GM19043 (cell line): ENCODE data around the gene TRERF1.

Source experiments
- ATAC-seq: cut with Tn5 transposase; IDR thresholded peaks from one replicate; pipeline ENCODE4 v1.9.1; 2021; ENCODE audit warnings: low read depth; ENCODE audit not compliant: unreplicated experiment

Gene TRERF1

DNA sequence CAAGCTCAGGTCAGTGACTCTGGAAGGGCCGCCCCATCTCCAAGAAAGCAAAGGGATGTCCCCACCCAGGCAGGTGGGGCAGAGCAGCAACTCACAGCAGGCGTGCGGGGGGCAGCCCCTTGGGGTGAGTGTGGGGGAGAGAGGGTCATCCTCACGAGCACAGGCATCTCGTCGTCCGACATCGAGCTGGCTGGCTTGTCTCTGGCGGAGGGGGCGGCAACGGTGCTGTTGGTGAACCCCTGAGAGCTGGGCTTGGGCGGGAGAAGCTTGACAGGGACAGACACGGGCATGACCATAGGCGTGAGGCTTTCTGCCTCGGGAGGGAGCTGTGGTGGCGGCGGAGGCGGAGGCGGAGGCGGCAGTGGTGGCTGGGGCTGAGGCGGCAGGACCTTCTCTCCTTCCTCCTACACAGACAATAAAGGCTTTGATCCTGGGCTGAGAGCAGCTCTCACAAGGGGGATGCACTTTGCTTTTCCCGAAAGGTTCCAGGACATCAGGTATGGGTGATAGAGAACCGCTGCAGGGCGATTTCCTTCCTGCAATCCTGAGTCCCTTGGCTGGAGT lies 188.5 kb downstream of the TRERF1 start:
- no peak for ATAC-seq

DNA sequence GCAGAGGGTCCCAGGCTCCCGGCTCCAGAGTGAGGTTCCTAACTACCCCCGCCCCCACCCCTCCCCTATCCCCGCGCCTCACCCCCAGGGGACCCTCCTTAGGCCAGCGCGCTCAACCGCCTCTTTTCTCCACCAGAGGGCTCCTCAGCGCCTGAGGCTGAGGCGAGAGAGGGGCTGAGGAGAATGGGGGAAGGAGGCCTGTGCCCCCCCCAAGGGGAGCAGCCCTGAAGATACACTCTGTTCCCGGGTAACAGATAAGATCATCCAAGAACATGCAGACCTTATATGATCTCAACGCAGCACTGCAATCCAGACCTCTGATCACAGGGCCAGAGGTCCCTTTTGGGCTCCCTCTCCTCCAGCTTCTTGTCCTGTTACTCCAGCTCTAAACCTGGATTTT lies 190.8 kb downstream of the TRERF1 start:
- ATAC-seq: no peak

DNA sequence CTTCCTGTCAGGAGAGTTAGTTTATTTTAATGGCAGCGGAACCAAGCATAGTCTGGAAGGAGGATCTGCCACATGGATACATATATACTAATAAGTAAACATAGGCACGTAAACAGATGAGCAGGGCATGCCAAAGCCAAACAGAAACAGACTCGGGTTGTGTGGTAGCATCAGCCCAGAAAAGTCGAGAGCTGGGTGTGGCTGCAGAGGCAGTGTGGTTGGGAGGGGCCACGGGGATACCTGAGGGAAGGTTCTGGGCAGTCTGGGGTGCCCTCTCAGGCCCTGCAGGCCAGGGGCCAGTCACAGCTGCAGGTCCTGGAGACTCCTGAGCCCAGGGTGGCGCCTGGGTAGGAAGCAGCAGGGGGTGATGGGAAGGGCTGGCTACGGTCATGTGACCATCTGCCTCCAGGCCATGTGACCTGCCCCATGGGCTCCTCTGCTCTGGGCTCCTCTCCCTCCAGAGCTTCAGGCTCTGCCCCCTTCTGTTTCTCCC lies 191.3 kb downstream of the TRERF1 start:
- no peak for ATAC-seq

DNA sequence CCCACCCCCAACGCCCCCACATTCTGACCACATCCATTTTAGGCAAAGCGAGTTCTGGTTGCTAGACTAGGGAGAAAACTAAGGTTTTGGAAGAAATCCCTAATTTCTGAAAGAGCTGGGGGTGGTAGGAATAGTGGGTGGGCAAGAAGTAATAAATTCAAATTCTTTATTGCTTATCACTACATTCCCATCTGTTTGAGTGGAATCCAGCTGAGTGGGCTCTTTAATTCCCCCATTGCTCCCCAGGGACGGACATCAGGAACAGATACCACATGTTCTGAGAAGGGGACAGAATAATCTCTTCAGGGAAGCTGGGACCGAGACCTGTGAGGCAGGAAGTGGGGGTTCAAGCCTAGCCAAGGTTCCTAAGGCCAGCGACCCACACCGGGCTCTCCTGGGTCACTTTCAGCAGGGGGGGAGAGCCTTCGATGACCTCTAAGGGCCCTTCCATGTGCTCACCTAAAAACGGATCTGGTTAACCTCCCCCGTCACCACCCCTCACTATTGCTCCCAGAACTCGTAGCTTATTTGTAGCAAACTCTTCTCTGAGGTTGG lies 191.8 kb downstream of the TRERF1 start:
- ATAC-seq: no peak

DNA sequence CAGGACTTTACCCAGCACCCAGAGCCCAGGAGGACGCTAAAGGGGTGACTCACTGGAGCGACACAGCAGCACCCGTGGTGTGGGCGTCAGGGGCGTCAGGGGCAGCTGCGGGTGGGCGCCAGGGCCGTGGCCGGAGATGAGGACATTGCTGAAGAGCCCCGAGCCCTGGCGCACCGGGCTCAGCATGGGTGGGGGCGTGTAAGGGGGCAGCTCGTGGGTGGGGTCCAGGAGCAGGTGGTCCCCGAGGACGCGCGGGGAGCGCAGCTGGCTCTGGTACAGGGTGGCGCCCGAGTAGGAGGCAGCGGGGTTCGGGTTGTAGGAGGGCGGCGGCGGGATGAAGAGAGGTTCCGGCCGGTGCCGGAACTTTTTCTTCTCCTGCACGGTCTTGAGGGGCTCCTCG lies 192.4 kb downstream of the TRERF1 start:
- no peak for ATAC-seq

DNA sequence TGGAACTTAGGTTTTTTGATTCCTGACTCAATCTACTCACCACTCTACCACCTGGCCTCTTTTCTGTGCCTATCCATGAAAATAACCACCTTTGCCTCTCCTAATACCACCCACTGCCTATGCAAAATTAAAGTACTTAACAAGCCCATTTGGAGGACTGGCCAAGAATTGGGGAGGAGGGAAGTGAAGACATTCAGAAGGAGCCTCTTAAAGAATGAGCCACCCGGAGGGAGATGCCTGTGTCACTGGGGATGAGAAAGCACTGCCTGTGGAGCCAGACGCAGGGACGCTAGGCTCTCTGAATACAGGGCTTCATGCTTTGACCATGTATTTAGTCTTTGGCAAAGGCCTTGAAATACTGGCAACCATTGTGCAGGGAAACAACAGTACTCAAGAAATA lies 194.1 kb downstream of the TRERF1 start:
- no peak for ATAC-seq

DNA sequence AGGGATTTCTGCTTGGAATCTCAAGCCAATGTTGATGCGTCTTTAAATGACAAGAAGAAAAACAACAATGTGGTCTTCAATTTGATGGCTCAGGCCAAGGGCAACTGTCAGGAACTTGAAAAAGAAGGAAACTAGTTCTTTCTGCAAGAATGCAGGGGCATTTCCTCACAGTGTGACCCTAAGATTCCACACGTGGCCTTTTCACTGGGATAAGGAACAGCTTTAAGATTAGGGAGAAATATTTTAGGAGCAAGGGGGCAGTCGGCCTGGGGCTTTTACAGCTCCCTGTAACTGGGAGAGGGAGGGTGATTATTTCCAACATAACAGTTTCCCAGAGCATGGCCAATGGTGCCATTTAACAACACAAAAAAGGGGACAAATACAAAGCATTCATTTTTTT lies 194.7 kb downstream of the TRERF1 start:
- no peak for ATAC-seq

DNA sequence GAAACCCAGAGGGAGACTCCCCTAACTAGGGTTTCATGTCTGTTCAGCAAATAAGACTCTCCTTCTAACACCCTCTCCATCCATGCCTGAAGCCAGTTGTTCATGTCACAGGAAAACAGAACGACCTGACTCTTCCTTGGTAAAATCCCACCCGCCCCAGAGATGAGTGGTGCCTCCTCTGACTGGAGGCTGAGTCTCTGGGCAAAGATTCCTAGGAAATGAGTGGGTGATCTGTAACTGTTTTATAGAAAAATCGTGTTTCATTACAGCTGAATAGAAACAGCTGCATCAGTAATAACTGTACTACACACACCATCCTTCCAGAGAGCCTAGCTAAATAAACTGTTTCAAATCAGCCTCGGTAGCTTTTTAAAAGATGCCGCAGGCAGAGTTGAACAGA lies 196.7 kb downstream of the TRERF1 start:
- ATAC-seq: no peak

DNA sequence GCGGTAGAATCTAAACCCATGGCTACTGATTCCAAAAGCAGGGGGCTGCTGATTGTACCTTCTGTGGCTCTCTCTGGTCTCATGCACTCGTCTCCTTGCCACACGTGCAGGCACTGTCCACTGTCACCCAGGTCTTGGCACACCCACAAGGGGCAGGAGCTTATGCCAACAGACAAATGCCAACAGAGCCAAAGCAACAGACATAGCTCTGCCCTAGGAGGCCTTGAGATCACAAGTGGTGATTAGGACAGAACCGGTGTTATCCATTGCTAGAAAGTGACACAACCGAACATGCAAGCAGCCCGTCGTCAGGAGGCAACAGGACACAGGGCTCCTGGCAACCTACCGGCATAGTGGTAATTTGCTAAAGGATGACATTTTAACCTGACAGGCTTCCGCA lies 197.2 kb downstream of the TRERF1 start:
- ATAC-seq: no peak

DNA sequence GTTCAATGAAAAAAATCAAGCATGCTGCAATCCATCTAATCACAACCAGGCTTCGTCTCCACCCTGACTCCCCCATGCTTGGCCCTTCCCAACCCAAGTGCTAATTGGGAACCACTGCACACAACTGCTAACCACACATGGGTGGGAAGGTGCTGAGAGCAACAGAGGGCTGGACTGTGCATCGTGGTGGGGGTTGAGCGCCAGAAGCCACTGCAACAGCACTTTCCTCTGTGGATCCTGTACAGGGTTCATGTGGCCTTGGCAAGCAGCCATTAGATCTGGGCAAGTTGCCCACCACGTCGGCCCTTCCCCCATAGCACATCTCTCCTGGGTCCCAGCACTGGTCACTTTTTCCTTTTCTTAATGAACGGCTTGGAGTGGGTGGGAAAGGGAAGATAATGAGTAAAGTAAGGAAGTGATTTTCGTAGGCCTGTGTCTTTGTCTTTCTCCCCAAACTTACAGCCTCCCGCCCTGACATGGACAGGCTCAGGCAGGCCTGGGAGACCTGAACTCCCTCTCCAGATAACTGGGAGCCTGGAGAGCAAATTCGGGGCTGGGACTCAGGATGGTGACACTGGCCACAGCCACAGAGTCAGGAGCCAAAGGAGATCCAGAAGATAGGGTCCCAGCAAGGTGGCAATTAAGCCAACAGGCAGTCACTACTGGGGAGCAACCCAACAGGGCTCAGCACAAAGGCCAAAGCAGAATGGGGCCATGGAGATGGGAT lies 199.7 kb downstream of the TRERF1 start:
- no peak for ATAC-seq

DNA sequence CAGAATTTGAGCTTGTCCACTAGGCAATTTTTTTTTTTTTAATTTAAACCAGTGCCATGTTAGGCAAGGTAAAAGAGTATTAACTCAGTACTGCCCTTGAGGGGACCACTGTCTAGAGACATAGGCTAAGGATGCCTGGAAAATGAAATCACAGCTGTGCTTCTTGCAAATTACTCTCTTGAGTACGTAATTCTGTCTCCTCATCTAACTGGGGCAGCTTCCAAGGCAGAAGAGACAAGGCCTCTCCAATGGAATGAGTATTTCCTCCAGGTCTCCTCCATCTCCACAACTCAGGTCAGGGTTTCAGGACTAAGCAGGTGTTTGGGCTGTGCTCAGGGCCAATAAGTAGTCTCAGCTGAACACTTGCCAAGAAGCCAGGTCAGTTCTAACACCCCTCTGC lies 200.2 kb downstream of the TRERF1 start:
- ATAC-seq: no peak

DNA sequence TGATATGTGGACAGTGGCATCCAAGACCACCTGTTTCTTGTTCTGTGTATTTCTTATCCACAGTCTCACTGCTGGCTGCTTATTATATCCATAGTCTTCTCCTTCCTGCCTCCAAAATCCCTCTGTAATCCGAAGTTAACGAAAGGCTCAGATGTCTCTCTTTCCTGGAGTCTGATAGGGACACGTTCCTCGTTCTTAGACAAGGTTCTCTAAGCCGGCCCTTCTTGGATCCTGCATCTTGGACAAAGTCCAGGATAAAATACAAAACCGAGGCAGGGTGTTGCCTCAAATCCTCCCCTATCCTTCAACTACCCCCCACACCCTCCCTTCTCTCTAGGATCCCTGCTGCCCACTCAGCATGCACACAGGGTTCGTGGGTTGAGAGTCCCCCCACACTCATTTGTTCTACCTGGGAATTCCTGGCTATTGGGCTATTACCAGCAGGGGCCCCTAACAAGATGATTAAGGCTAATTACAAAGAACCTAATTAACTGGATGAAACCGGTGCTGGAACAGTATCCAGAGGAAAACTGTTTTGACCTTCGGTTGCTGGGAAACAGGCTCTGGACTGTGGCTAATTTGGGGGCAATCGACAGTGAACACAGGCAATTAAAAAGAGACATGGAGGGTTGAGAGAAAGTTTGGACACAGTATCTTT lies 201.3 kb downstream of the TRERF1 start:
- ATAC-seq: no peak

DNA sequence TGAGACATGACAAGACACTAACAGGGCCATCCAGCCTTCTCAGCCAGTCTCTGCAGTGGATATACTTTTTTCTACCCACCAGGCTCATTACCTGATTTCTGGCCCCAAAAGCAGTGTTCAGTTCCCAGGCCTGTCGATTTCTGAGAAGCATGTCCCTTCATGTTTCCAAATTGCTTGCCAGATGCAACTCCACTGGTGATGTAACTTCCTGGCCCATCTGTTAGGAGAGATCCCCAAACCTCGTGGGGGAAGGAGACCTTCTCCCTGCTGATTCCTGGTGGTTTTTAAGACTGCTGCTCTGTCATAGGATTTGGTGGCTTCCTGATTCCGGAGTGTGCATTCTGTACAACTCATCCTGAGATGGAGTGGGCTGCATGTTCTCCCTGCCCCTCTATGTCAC lies 202.4 kb downstream of the TRERF1 start:
- no peak for ATAC-seq

DNA sequence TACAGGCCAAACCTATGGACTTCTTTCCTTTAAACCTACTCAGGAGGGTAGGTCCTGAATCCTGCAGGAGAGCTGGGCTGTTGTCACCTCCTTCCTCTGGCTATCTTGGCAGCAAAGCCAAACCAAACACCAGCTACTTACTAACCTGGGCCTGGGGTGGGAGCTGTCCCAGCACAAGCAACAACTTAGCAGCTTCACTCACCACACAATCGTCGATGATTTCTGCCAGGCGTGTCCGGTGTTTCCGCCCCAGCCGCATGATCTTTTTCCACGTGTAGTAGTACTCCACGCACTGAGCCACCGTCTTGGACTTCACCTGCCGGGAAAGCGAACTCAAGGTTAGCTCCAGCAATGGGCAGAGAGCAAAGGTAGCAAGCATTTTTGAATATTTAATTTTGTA lies 208.7 kb downstream of the TRERF1 start:
- no peak for ATAC-seq

DNA sequence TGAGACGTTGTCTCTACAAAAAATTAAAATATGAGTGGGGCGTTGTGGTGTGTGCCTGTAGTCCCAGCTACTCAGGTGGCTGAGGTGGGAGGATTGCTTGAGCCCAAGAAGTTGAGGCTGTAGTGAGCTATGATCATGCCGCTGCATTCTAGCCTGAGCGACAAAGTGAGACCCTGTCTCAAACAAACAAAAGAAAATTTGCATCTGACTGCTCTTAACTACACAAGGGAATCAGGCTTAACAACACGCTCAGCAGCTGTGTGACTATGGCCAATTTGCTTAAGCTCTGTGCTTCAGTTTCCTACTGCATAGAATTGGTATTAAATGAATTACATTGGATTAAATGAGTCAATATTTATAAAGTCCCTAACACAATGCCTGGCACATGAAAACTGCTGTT lies 209.8 kb downstream of the TRERF1 start:
- no peak for ATAC-seq

DNA sequence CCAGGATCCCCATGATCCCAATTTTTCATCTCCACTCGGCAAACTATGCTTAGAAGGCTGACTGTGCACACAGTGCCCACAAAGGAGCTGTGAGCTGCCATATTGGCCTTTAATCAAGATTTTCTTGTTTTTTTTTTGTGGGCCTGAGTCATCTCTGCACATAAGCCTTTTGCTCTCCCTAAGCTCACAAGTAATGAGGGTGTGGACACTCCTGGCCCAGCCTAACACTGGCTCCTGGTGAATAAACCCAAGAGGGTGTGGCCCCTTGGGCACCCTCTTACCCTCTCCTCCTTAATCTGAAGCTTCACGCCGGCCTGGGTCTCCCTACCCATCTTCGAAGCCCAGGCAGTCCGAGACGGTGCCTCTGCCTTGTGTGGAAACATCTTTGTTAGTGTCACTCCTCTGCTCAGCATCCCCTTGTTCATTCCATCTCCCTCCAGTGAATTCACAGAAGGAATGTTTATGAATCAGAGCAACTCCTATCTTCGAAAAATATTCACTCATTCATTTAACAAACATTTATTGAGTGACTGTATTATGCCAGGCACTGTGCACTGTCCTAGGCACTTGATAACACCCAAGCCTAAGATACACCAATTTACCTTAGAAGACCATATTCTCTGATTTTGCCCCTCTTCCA lies 211.9 kb downstream of the TRERF1 start:
- no peak for ATAC-seq

DNA sequence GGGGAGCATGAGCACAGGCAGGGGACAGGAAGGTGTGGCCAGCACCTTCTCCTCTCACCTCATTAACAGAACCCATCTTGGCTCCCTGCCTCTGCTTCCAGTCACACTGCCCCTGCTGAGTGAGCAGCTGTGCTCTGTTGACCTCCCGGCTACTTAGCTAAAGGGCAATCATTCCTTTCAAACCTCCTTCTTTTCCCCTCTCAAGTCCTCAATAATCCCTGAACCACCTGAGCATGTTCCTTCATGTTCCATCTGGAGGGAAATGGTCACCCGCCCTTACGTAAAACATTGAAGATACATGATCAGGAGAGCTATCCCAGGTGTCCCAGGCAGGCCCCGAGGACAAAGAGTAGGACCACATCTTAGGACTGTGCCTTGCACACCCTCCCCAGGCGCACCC lies 212.4 kb downstream of the TRERF1 start:
- ATAC-seq: no peak

DNA sequence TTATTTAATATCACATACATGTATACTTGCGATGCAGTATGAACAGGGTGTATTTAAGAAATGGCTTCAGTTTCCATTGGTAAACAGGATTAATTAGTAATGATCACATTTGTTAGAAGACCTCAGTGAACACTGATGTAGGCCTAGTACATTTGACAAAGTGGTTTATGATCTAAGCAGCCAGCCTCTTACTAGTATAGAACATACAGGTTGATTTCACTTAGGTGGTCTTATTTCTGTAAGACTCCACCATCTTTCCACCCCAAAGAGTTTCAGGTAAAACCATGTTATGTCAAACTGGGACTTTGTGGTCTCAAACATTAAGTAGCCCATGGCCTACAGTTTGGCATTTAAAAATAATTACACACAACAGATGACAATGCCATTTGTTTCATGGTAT lies 213.9 kb downstream of the TRERF1 start:
- ATAC-seq: no peak

DNA sequence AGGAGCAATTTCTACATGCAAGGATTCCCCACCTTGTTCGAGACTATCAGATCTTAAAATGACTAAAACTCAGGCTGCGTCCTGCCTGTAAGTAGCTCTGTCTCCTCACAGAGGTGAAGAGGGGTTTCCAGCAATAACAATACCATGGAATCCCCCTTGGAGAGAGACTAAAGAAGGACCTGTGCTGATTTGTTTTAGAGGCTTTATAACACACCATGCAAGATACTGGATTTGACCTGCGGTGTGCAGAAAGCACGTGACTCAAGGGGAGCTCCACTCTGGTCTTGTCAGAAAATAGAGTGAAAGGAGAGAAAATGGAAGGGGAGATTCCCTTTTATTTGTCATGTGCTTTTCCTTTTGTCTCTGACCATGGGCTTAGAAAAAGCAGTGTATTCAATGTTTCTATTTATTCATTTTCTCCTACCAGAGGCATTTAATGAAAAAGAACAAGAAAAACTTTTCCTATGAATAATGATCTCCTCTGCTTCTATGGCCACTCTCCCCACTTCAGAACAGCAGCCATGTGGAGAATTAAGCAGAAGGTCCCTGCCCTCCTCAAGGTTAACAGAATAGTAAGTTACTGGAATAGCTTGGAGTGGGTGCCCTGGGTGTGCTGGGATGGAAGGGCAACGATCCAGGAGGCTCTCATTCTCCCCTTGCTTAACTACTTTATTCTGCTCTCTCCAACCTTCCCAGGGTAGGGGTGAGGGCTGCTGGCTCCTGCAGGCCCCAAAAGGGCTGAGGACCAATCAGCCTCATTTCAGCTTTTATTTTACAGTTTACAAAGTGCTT lies 214.8 kb downstream of the TRERF1 start:
- no peak for ATAC-seq

DNA sequence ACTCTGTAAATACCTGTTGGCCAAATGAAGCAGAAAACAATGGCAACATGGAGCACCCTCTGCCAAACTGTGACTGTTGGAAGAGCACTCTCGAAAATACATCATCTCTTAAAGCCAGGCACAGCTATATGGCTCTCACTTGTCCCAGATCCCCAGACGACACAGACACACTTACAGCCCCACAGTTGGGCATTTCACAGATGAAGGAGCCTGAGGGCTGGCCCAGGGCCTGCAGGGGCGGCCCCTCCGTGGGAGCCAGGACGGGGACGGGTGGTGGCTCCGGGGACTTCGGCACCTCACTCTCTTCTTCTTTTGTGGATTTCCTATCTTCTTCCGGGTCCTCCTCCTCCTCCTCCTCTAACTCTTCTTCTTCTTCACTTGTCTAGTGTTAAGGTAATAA lies 215.7 kb downstream of the TRERF1 start:
- no peak for ATAC-seq
